ENCODE data around the gene TRIM47.

DNA sequence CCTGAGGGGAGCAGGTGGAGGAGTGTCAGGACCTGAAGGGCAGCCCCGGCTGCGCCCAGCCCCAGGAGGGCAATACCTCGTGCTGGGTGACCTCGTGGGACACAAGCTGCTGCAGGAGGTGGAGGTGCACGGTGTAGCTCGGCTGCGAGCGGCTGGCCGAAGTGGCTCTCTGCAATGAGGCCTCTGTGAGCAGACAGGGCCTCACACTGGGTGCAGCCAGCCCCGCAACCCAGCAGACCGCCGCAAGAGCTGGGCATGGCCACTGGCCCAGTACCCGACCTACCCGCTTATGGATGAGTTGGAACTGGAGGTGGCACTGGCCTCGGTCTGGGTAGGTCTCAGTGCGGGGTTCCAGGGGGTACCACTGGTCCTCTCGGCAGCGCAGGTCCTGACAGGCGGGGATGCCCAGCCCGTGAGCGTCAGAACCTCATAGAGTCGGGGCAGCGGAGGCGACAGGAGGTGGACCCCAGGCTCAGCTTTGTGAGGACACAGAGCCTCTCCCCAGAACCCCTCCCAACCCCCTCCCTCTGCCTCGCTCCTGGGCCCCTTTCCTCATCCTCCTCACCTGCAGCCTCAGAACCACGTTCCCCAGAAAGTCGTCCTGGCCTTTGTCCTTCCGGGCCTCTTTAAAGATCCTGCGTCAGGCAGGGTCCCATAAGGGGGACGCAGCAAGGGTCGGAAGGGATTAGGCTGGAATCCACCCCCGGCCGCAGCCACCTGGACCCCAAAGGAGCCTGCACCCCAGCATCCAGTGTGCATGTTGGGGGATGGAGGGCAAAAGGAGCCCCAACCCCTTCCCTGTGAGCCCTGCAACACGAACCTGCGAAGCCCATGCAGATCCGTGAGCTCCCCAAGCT is 38.2 kb downstream of the TRIM47 start:
- TF ChIP-seq, protein P1, sequence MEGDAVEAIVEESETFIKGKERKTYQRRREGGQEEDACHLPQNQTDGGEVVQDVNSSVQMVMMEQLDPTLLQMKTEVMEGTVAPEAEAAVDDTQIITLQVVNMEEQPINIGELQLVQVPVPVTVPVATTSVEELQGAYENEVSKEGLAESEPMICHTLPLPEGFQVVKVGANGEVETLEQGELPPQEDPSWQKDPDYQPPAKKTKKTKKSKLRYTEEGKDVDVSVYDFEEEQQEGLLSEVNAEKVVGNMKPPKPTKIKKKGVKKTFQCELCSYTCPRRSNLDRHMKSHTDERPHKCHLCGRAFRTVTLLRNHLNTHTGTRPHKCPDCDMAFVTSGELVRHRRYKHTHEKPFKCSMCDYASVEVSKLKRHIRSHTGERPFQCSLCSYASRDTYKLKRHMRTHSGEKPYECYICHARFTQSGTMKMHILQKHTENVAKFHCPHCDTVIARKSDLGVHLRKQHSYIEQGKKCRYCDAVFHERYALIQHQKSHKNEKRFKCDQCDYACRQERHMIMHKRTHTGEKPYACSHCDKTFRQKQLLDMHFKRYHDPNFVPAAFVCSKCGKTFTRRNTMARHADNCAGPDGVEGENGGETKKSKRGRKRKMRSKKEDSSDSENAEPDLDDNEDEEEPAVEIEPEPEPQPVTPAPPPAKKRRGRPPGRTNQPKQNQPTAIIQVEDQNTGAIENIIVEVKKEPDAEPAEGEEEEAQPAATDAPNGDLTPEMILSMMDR (conservative IDR thresholded peaks at IDR 0.05) = no peak
- TF ChIP-seq EZH2 (IDR thresholded peaks at IDR 0.05; ENCODE audit: low read depth) = no peak
